Right ventricle myocardium inferior (tissue), 1 donor: ENCODE measurements around the gene CTDP1. TPM values are rescaled to one million over a fixed set of nuclear protein-coding genes. Genes with fewer than 3 reads are reported as not detected.

ENCODE experiments used
- ATAC-seq: fragments of 200-7000 bp; cut with Tn5 transposase; one replicate; pipeline ENCODE4 v1.9.1; 2020; ENCODE audit warnings: mild to moderate bottlenecking, moderate library complexity
- DNase-seq: peaks from one replicate; pipeline ENCODE4 v3.0.0; 2021; ENCODE audit errors: missing footprints
- intact Hi-C: fragments of 100-400 bp; cut with DNase I; formaldehyde crosslinking; loops from one replicate; pipeline ENCODE4 v1.11.0; 2022
- total RNA-seq: library from RNA; stranded (reverse); fragmentation: NEBNext Ultra II Directional; extraction: Animal tissue kit (Norgen Biotek cat#: 25700); gene quantifications from one replicate; pipeline ENCODE4 v1.2.1, GENCODE V29; 2021
- donor health status: DM: no; HTN: yes; CAD: no; lungs with severe emphysema.

CTDP1 gene
- total RNA-seq, 1 donor from 2014 or later = 8.4 TPM

- intact Hi-C loops = loop anchor here (1.0 to 10.0 kb wide), 3 partner anchors 256 to 353 kb away; partner anchors contain the start of genes RBFA and TXNL4A
- DNase-seq = peak; percentile 100
- peak; percentile 99 for ATAC-seq
Observed at GRCh38 chr18:79678665-79679551, 695 bp upstream of the CTDP1 start.

- ATAC-seq (no peak), DNase-seq (no peak)
- intact Hi-C loops = loop anchor here (5.0 kb wide), 1 partner anchor 613 kb away; the partner anchor contains the start of gene ATP9B
Observed at GRCh38 chr18:79680100-79680879, 687 bp downstream of the CTDP1 start.

- ATAC-seq = no peak
- intact Hi-C loops = loop anchor here (5.0 kb wide), 1 partner anchor 614 kb away; the partner anchor contains the start of gene ATP9B
- no peak for DNase-seq
Observed at GRCh38 chr18:79680891-79681339, 1.3 kb downstream of the CTDP1 start.

GRCh38 chr18:79681484-79682387, 2.1 kb downstream of the CTDP1 start:
- intact Hi-C loops = loop anchor here (5.0 kb wide), 1 partner anchor 614 kb away; the partner anchor contains the start of gene ATP9B
- no peak for ATAC-seq
- DNase-seq = no peak

- intact Hi-C loops = loop anchor here (5.0 kb wide), 1 partner anchor 615 kb away; the partner anchor contains the start of gene ATP9B
- ATAC-seq (no peak), DNase-seq (no peak)
Observed at GRCh38 chr18:79682481-79682880, 2.9 kb downstream of the CTDP1 start.

GRCh38 chr18:79682894-79683625, 3.5 kb downstream of the CTDP1 start:
- ATAC-seq (no peak), DNase-seq (no peak)
- intact Hi-C loops = loop anchor here (5.0 kb wide), 1 partner anchor 616 kb away; the partner anchor contains the start of gene ATP9B

- DNase-seq = no peak
- intact Hi-C loops = loop anchor here (5.0 kb wide), 1 partner anchor 616 kb away; the partner anchor contains the start of gene ATP9B
- ATAC-seq = no peak
Observed at GRCh38 chr18:79683626-79684282, 4.2 kb downstream of the CTDP1 start.

- intact Hi-C loops = loop anchor here (5.0 kb wide), 1 partner anchor 617 kb away; the partner anchor contains the start of gene ATP9B
- no peak for DNase-seq
- ATAC-seq = no peak
Observed at GRCh38 chr18:79684283-79684631, 4.7 kb downstream of the CTDP1 start.

- no peak for DNase-seq
- intact Hi-C loops = loop anchor here (5.0 kb wide), 1 partner anchor 617 kb away; the partner anchor contains the start of gene ATP9B
- ATAC-seq = peak; percentile 49
Observed at GRCh38 chr18:79684787-79685186, 5.2 kb downstream of the CTDP1 start.

- DNase-seq (no peak), ATAC-seq (no peak)
- intact Hi-C loops = no loop called here
Observed at GRCh38 chr18:79685281-79685680, 5.7 kb downstream of the CTDP1 start.

- intact Hi-C loops = no loop called here
- ATAC-seq (no peak), DNase-seq (no peak)
Observed at GRCh38 chr18:79685971-79686370, 6.4 kb downstream of the CTDP1 start.

- no peak for ATAC-seq
- intact Hi-C loops = no loop called here
- DNase-seq = no peak
Observed at GRCh38 chr18:79687806-79688205, 8.2 kb downstream of the CTDP1 start.

GRCh38 chr18:79690071-79690470, 10.5 kb downstream of the CTDP1 start:
- no peak for DNase-seq
- intact Hi-C loops = no loop called here
- ATAC-seq = no peak

GRCh38 chr18:79690586-79691482, 11.2 kb downstream of the CTDP1 start:
- no peak for ATAC-seq
- no peak for DNase-seq
- intact Hi-C loops = no loop called here

- DNase-seq (no peak), ATAC-seq (no peak)
- intact Hi-C loops = no loop called here
Observed at GRCh38 chr18:79692056-79692455, 12.5 kb downstream of the CTDP1 start.

GRCh38 chr18:79692886-79693285, 13.3 kb downstream of the CTDP1 start:
- intact Hi-C loops = no loop called here
- ATAC-seq = no peak

More at GRCh38 chr18:79692886-79693285, 13.3 kb downstream of the CTDP1 start:
- no peak for DNase-seq
